ENCODE measurements around the gene CFAP99.
"Not testable (repeated sequence)": the region's sequence is repeated elsewhere in the genome, so short reads cannot be mapped to it uniquely, and the experiment has no call there.

Gene CFAP99

GRCh38 chr4:2412885-2413716 lies 5.7 kb upstream of the CFAP99 start:
- no peak for FAIRE-seq

- FAIRE-seq: no peak
These were observed 4.7 kb upstream of the CFAP99 start for GRCh38 chr4:2413821-2414610.

GRCh38 chr4:2415213-2415612 lies 3.5 kb upstream of the CFAP99 start:
- no peak for FAIRE-seq

GRCh38 chr4:2415881-2416563 lies 2.7 kb upstream of the CFAP99 start:
- no peak for FAIRE-seq

- no peak for FAIRE-seq
These were observed 2.1 kb upstream of the CFAP99 start for GRCh38 chr4:2416564-2417225.

- FAIRE-seq: no peak
These were observed 1.5 kb upstream of the CFAP99 start for GRCh38 chr4:2417226-2417764.

GRCh38 chr4:2417765-2418649 lies 748 bp upstream of the CFAP99 start, which contains the start of gene ZFYVE28:
Gene ZFYVE28 (minus strand): TSS chr4:2418645. CDS start chr4:2418323, 322 bp downstream.
- no peak for FAIRE-seq

GRCh38 chr4:2419814-2420213 lies 1.1 kb downstream of the CFAP99 start:
- no peak for FAIRE-seq

- FAIRE-seq: no peak
These were observed 3.2 kb downstream of the CFAP99 start for GRCh38 chr4:2421928-2422327.

- FAIRE-seq: no peak
These were observed 4.3 kb downstream of the CFAP99 start for GRCh38 chr4:2423066-2423465.

GRCh38 chr4:2423695-2424094 lies 4.9 kb downstream of the CFAP99 start:
- no peak for FAIRE-seq

GRCh38 chr4:2424581-2424980 lies 5.8 kb downstream of the CFAP99 start:
- FAIRE-seq: no peak

GRCh38 chr4:2425386-2426068 lies 6.8 kb downstream of the CFAP99 start:
- FAIRE-seq: no peak

GRCh38 chr4:2426069-2426397 lies 7.3 kb downstream of the CFAP99 start:
- no peak for FAIRE-seq

GRCh38 chr4:2426711-2427275 lies 8.0 kb downstream of the CFAP99 start:
- no peak for FAIRE-seq

GRCh38 chr4:2427383-2428334 lies 8.9 kb downstream of the CFAP99 start:
- no peak for FAIRE-seq

- FAIRE-seq: no peak
These were observed 9.9 kb downstream of the CFAP99 start for GRCh38 chr4:2428496-2429213.

- not testable (repeated sequence) for FAIRE-seq
These were observed 11.4 kb downstream of the CFAP99 start for GRCh38 chr4:2429945-2430757.
